Measurements from ENCODE around the gene SRPK2. TPM values are rescaled to one million over a fixed set of nuclear protein-coding genes. Genes with fewer than 3 reads are reported as not detected.
A peak's percentile ranks its signal among the peaks of the same experiment; 100 is the strongest.

The SRPK2 gene
- total RNA-seq, 2 donors from 2014 or later = 26.5 to 31.1 TPM

- Histone ChIP-seq H3K27me3 (replicated peaks; ENCODE audit: insufficient read depth) (no peaks in the 10 kb centered on the region), H3K27ac (no peak overlapping the region), H3K36me3 (peaks cover 39% of the 10 kb centered on the region), H3K4me1 (ENCODE audit: control insufficient read depth in 1 of 2, low read depth in 2 of 2) (peaks cover 3 to 6% of the 10 kb centered on the region in 2 donors), H3K9me3 (no peaks in the 10 kb centered on the region), H3K4me3 (no peak overlapping the region)
- ATAC-seq (ENCODE audit: insufficient number of reproducible peaks, low FRiP score, low read depth) (no peak), DNase-seq (ENCODE audit: low spot score) (no peak)
- TF ChIP-seq CTCF (IDR thresholded peaks at IDR 0.05) = no peak
Measured at GRCh38 chr7:105112440-105113418, 276.0 kb downstream of the SRPK2 start.

GRCh38 chr7:105107458-105107857 is 281.3 kb downstream of the SRPK2 start:
- H3K4me1 ChIP-seq (ENCODE audit: control insufficient read depth in 1 of 2, low read depth in 2 of 2) = peaks cover 10 to 27% of the 10 kb centered on the region in 2 donors
- no peak for TF ChIP-seq CTCF (IDR thresholded peaks at IDR 0.05)
- H3K36me3 ChIP-seq = peaks cover 53% of the 10 kb centered on the region
- no peaks in the 10 kb centered on the region for H3K27me3 ChIP-seq (replicated peaks; ENCODE audit: insufficient read depth)
- H3K27ac ChIP-seq = no peak overlapping the region
- H3K4me3 ChIP-seq = no peak overlapping the region
- ATAC-seq (ENCODE audit: insufficient number of reproducible peaks, low FRiP score, low read depth) (no peak), DNase-seq (ENCODE audit: low spot score) (no peak)
- H3K9me3 ChIP-seq = no peaks in the 10 kb centered on the region

DNA sequence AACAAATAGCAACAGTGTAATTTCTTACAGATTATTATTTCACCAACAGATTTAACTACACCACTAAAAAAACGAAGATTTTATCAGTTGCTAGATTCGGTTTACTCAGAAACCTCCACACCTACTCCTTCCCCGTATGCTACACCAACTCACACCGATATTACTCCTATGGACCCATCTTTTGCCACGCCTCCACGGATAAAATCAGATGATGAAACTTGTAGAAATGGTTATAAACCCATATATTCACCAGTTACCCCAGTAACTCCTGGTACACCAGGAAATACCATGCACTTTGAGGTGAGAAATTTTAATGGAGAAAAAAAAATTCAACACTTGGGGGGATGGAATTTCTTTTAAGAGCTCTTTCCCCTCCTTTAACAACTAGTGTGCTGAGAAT is 282.2 kb downstream of the SRPK2 start:
- no peaks in the 10 kb centered on the region for H3K27me3 ChIP-seq (replicated peaks; ENCODE audit: insufficient read depth)
- DNase-seq (ENCODE audit: low spot score) (no peak), ATAC-seq (ENCODE audit: insufficient number of reproducible peaks, low FRiP score, low read depth) (no peak)
- no peak overlapping the region for H3K4me3 ChIP-seq
- peaks cover 17 to 21% of the 10 kb centered on the region in 2 donors for H3K4me1 ChIP-seq (ENCODE audit: control insufficient read depth in 1 of 2, low read depth in 2 of 2)
- H3K27ac ChIP-seq = peak overlapping the region in 1 of 2 donors; percentile 57
- no peak for TF ChIP-seq CTCF (IDR thresholded peaks at IDR 0.05)
- peaks cover 44% of the 10 kb centered on the region for H3K36me3 ChIP-seq
- no peaks in the 10 kb centered on the region for H3K9me3 ChIP-seq

- Histone ChIP-seq H3K36me3 (peaks cover 39% of the 10 kb centered on the region), H3K4me3 (no peak overlapping the region), H3K4me1 (ENCODE audit: control insufficient read depth in 1 of 2, low read depth in 2 of 2) (peaks cover 17 to 27% of the 10 kb centered on the region in 2 donors), H3K27ac (peak overlapping the region in 1 of 2 donors; percentile 57), H3K9me3 (no peaks in the 10 kb centered on the region), H3K27me3 (replicated peaks; ENCODE audit: insufficient read depth) (no peaks in the 10 kb centered on the region)
- ATAC-seq (ENCODE audit: insufficient number of reproducible peaks, low FRiP score, low read depth) (no peak), DNase-seq (ENCODE audit: low spot score) (no peak)
- TF ChIP-seq CTCF (IDR thresholded peaks at IDR 0.05) = no peak
Measured at GRCh38 chr7:105105579-105105978, 283.1 kb downstream of the SRPK2 start.

DNA sequence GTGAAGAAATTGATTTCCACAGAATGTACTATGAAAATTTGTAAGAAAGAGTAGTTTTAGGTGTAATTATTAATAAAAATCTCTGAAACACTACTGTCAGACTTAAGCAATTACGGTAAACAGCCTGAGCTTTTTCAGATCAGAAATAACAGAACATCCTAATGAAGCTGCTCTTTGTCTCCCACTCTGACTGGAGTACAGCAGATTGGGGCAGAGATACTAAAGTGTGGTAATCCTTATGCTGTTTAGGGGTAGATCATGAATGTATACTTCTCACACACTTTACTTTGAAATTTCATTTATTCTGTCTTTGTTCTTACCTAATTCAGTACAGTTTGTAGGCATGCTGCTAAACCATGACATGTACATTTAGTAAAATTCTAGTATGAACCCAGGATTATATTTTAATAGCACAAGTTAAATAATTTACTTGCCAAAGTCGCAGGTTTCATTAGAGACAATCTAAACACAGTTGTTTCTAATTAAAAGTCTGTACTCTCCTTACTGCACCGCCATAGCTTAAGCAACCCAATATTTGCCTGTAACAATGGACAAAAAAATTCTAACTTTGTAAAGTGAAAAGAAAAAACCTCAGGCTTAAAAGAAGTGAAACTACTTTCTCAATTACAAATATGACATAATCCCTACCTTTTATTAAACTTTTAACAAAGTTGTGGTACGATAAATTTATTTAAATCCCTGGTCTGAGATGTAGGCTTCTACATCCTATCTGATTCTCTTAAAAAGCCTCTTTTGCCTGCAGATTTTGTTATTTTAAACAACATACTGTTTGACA is 286.0 kb downstream of the SRPK2 start:
- Histone ChIP-seq H3K4me3 (no peak overlapping the region), H3K4me1 (ENCODE audit: control insufficient read depth in 1 of 2, low read depth in 2 of 2) (peaks cover 17 to 53% of the 10 kb centered on the region in 2 donors), H3K36me3 (peaks cover 29% of the 10 kb centered on the region), H3K9me3 (no peaks in the 10 kb centered on the region), H3K27ac (no peak overlapping the region), H3K27me3 (replicated peaks; ENCODE audit: insufficient read depth) (no peaks in the 10 kb centered on the region)
- DNase-seq (ENCODE audit: low spot score) (no peak), ATAC-seq (ENCODE audit: insufficient number of reproducible peaks, low FRiP score, low read depth) (no peak)
- TF ChIP-seq CTCF (IDR thresholded peaks at IDR 0.05) = no peak

Measured in thoracic aorta (tissue), 2 donors.